Measurements from ENCODE around the gene MIX23. TPM values are rescaled to one million over a fixed set of nuclear protein-coding genes. Genes with fewer than 3 reads are reported as not detected.

The MIX23 gene
- total RNA-seq, 2 donors from 2014 or later: 52.0 to 99.6 TPM

DNA sequence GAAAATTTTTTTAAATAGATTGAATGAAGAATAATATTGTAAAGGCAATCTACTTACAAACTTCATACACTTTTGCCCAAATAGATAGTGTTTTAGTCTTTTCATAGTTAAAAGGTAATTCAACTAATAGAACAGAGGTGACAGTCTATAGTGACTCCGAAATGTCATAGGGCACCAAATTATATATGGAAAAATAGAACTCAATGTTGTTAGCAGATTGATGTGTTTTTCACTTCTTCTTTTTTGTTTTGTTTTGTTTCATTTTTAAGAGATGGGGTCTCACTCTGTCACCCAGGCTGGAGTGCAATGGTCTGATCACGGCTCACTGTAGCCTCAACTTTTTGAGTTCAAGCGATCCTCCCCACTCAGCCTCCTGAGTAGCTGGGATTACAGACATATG, 57.3 kb downstream of the MIX23 start:
- H3K27ac Mint-ChIP-seq: no peak overlapping the region
- no peaks in the 10 kb centered on the region for H3K36me3 Mint-ChIP-seq
- H3K9me3 Mint-ChIP-seq: no peaks in the 10 kb centered on the region
- ATAC-seq (no peak), DNase-seq (ENCODE audit: low spot score in 2 of 2) (no peak)

DNA sequence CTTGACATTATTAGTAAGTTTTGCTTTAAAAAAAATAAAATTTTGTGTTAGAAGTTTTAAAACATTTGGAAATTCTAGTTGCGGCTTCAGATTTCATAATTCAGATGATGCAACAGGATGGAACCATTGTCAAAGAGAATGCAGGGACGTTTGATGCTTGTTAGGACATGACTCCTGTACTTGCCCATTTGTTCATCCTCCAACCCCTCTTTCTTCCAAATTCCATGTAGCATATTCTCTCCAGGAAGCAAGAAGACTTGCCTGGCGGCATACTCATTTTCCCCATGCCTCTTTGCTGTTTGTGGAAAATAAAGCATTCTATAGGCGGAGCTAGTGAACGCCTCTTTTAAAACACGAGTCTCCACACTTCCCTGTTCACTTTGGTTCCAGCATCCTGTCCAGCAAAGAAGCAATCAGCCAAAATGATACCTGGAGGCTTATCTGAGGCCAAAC, 58.1 kb downstream of the MIX23 start, which contains the start of gene CSTA:
Gene CSTA (plus strand): TSS at position 378 of the 453 bp plus-strand sequence. CDS start 45 bp downstream, at position 423.
- DNase-seq (ENCODE audit: low spot score in 2 of 2) (no peak), ATAC-seq (no peak)
- no peaks in the 10 kb centered on the region for H3K9me3 Mint-ChIP-seq
- no peak within 1 kb of the TSS for H3K27ac Mint-ChIP-seq
- H3K36me3 Mint-ChIP-seq: no peaks in the 10 kb centered on the region

DNA sequence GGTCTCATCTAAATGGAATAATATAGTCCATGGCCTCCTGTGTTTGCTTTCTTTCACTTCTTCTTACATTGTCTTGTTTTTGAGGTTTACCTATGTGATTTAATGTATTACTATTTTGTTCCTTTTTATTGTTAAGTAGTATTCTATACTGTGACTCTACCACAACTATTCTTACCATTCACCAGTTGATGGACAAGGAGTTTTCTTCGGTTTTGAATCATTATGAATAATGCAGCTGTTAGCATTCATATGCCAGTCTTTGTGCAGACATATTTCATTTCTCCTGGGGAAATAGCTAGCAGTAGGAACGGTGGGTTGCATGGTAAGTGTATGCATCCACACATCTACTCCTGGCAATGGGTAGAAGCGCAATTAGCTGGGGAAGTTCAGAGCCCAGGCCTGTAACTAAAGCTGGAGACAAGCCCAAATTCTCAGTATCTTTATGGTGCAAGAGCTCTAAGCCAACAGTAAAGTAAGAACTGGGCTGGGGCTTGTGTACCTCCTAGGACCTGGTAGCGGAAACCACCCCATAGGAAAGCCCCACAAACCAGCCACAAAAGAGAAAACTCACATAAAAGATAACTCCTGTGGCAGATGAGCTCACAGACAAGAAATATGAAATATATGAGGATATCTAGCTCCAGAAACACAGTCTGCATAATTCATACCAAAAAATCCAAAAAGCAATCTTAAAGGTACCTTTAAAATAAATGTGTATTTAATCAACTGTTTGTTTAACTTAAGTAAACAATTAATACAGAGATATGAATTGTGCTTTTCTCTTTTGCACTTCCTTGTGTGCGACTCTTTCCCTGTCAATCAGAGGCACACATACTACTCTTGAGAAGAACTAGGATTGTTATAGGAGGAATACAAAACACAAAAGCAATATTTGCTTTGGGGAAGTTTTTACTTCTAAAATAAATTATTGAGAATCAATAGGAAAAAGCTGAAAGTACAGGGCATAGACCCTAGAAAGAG, 60.6 kb downstream of the MIX23 start:
- ATAC-seq (peak; percentile 66 to 92), DNase-seq (ENCODE audit: low spot score in 2 of 2) (peak in 1 of 2 donors; percentile 9)
- no peak overlapping the region for H3K27ac Mint-ChIP-seq
- H3K9me3 Mint-ChIP-seq: peaks cover 8 to 10% of the 10 kb centered on the region in 2 donors
- peaks cover 0 to 11% of the 10 kb centered on the region in 2 donors for H3K36me3 Mint-ChIP-seq

DNA sequence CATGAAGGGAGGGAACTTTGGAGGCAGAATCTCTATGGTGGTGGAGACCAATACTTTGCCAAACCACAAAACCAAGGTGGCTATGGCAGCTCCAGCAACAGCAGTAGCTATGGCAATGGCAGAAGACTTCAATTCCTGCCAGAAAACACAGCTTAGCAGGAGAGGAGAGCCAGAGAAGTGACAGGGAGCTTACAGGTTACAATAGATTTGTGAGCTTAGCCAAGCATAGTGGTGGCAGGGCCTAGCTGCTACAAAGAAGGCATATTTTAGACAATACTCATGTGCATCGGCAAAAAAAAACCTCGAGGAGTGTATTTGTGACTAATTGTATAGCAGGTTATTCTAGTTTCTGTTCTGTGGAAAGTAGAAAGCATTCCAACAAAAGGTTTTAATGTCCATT, 64.4 kb downstream of the MIX23 start:
- Mint-ChIP-seq H3K9me3 (peaks cover 8 to 10% of the 10 kb centered on the region in 2 donors), H3K36me3 (peaks cover 0 to 11% of the 10 kb centered on the region in 2 donors)
- ATAC-seq: no peak

DNA sequence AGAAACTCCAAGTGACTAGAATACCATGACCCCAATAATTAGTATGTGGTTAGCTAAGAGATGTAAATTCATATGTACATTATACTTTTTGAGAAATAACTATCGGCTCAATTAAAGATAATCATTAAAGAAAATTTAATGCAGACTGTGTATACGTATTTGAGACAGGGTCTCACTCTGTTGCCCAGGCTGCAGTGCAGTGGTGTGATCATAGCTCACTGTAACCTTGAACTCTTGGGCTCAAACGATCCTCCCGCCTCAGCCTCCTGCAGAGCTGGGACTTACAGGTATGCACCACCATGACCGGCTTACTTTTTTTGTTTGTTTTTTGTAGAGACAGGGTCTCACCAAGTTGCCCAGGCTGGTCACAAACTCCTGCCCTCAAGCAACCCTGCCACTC, 66.7 kb downstream of the MIX23 start:
- ATAC-seq (no peak), DNase-seq (ENCODE audit: low spot score in 2 of 2) (no peak)
- Mint-ChIP-seq H3K36me3 (peaks cover 0 to 11% of the 10 kb centered on the region in 2 donors), H3K9me3 (peaks cover 8 to 10% of the 10 kb centered on the region in 2 donors), H3K27ac (no peak overlapping the region)

More for the DNA sequence above, 64.4 kb downstream of the MIX23 start:
- no peak for DNase-seq (ENCODE audit: low spot score in 2 of 2)
- H3K27ac Mint-ChIP-seq: no peak overlapping the region

DNA sequence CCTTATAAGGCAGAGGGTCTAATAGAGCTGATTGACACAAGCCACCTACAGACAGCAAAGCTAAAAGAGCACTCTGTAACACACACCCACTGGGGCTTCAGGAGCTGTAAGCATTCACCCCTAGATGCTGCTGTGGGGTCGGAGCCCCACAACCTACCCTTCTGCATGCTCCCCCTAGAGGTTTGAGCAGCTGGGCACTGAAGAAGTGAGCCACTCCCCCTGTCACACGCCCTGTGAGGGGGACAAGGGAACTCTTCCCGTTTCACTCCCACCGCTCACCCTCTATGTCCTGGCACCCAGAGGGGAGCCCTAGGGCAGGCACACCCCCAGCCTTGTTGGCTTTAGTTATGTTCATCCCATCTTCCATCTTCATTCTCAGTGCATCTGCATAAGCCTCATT, 67.4 kb downstream of the MIX23 start:
- DNase-seq (ENCODE audit: low spot score in 2 of 2): no peak
- ATAC-seq: no peak
- no peak overlapping the region for H3K27ac Mint-ChIP-seq
- peaks cover 8 to 10% of the 10 kb centered on the region in 2 donors for H3K9me3 Mint-ChIP-seq
- peaks cover 0 to 11% of the 10 kb centered on the region in 2 donors for H3K36me3 Mint-ChIP-seq

DNA sequence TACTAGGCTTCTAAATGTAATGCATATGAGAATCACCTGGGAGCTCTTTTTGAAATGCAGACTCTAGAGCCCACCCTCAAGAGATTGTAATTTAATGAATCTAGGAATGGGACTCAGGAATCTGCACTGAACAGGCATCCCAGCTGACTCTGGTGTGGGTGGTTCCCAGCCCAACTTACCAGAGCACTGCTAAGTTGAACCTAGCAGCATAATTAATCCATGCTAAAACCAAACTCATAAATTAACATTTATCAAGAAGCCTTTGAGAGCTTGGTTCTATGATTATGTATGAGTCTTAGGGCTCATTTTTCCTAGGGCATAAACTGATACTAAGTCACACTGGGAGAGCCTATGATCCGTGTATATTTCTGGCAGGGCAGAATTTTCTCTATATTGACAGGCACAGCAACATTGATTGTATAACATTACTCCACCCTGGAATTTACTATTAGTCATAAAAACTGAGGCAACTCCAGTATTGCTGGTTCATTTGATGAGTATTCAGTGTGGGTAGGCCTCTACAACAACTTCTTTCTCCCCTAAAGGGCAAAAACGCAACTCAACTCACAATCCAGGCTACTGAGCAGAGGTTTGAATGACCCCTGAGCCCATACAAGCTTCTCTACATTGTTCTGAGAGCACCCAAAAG, 68.7 kb downstream of the MIX23 start:
- Mint-ChIP-seq H3K36me3 (peaks cover 0 to 11% of the 10 kb centered on the region in 2 donors), H3K27ac (no peak overlapping the region), H3K9me3 (peaks cover 8 to 10% of the 10 kb centered on the region in 2 donors)
- DNase-seq (ENCODE audit: low spot score in 2 of 2): no peak
- no peak for ATAC-seq

DNA sequence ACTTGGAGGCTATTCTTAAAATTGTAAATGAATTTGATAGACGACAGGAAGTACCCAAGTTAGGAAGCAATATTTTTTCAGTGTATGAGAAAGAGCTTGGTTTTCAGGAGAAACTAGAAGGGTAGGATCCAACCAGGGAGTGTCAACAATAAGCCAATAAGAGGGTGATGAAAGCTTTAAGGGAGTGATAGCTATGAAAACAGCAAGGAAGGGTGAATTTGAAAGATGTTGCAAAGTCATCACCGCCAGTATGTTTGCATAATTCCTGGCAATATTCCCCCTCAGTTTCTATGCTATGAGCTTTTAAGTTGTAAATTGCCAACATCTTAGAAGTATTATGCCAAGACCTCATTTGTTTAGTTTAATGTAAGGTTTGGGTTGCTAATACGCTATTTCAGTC, 69.8 kb downstream of the MIX23 start:
- H3K27ac Mint-ChIP-seq: no peak overlapping the region
- DNase-seq (ENCODE audit: low spot score in 2 of 2) (no peak), ATAC-seq (no peak)
- peaks cover 0 to 8% of the 10 kb centered on the region in 2 donors for H3K36me3 Mint-ChIP-seq
- H3K9me3 Mint-ChIP-seq: peaks cover 4 to 8% of the 10 kb centered on the region in 2 donors

DNA sequence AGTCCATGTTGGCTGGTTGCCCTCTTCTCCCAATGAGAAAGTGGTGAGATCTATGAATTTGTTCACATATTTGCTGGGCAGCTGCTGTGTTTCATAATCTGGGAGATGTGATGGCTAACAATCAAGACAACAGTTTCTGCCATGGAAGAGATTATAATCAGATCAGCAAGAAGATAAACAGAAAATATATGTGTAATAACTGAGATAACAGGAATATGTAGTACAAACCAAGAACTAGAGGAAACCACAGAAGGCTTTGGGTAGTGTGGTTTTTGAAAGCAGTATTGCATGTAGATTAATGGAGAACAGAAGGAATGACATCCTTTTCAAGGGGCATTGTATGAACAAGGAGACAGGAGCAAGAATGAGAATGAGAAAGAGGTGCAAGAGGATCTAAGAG, 70.2 kb downstream of the MIX23 start:
- Mint-ChIP-seq H3K36me3 (peaks cover 0 to 4% of the 10 kb centered on the region in 2 donors), H3K27ac (no peak overlapping the region), H3K9me3 (peaks cover 0 to 3% of the 10 kb centered on the region in 2 donors)
- DNase-seq (ENCODE audit: low spot score in 2 of 2): no peak
- no peak for ATAC-seq

DNA sequence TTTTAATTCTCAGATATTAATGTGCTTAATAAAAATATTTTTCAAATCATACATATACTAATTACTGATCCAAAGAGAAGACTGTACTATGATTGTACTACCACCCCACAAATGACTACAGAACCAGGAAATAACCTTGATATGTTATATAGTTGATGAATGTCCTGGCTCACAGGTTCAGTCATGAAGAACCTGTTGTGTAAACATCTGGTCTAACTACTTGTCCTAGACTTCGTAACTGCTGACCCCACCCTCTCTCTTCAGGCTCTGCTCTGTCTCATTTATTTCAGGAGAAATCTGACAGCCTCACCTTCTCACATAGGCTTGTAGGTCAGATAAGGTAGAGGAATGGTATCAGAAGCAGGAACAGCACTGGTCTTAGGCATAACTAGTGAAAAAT, 72.7 kb downstream of the MIX23 start:
- no peak for DNase-seq (ENCODE audit: low spot score in 2 of 2)
- H3K9me3 Mint-ChIP-seq: no peaks in the 10 kb centered on the region
- H3K27ac Mint-ChIP-seq: no peak overlapping the region
- H3K36me3 Mint-ChIP-seq: no peaks in the 10 kb centered on the region
- ATAC-seq: no peak

Other genes starting within 250 kb of the MIX23 start
- not detected for gene CASR, start 199.6 kb downstream of the MIX23 start, total RNA-seq
- gene CSTA, start 58.0 kb downstream of the MIX23 start, total RNA-seq: not detected
- 100 to 1,000 TPM in 1 of 2 donors, 10 to 100 TPM in 1; 51.2 to 194 TPM for gene FAM162A, start 951 bp upstream of the MIX23 start, total RNA-seq
- 1 to 10 TPM; 2.3 to 3.1 TPM for gene WDR5B, start 32.8 kb upstream of the MIX23 start, total RNA-seq
- 10 to 100 TPM; 40.3 to 89.5 TPM for gene KPNA1, start 131.7 kb upstream of the MIX23 start, total RNA-seq
- 10 to 100 TPM; 26.9 to 70.1 TPM for gene PARP9, start 181.1 kb upstream of the MIX23 start, total RNA-seq
- 10 to 100 TPM; 30.4 to 65.2 TPM for gene DTX3L, start 181.1 kb upstream of the MIX23 start, total RNA-seq
- gene PARP15, start 194.4 kb upstream of the MIX23 start, total RNA-seq: 10 to 100 TPM; 13.8 to 23.5 TPM